Gastrocnemius medialis (tissue), 4 donors: ENCODE data around the gene PHKG2. TPM values are rescaled to one million over a fixed set of nuclear protein-coding genes. Genes with fewer than 3 reads are reported as not detected.
A peak's percentile ranks its signal among the peaks of the same experiment; 100 is the strongest.

Experiments used
- ATAC-seq, 2 donors: fragments of 150-250 bp; one replicate each; pipeline ENCODE4 v1.9.1; 2016
- DNase-seq, 2 donors: peaks; one replicate each; pipeline ENCODE4 v3.0.0-alpha.2; 2019
- H3K27ac ChIP-seq, 4 donors: fragments of 200-600 bp; sonication (generic); 1 replicate in 1 of 4; 2 replicates in 3 of 4; pipeline ENCODE4 v1.5.1; 2016 to 2018; ENCODE audit warnings: mild to moderate bottlenecking in 2 of 4, moderate library complexity in 1 of 4
- H3K27me3 ChIP-seq, 3 donors: fragments of 200-600 bp; sonication (generic) in 2 of 3; 1 replicate in 1 of 3; 2 replicates in 2 of 3; pipeline versions ENCODE4 v1.5.1 to v1.6.0; 2016 to 2019; ENCODE audit warnings: mild to moderate bottlenecking in 1 of 3, moderate library complexity in 1 of 3
- H3K36me3 ChIP-seq, 2 donors: fragments of 200-600 bp; sonication (generic) in 1 of 2; one replicate each; pipeline ENCODE4 v1.5.1; 2017 to 2018
- H3K4me1 ChIP-seq, 2 donors: fragments of 200-600 bp; sonication (generic) in 1 of 2; one replicate each; pipeline ENCODE4 v1.5.1; 2016 to 2017; ENCODE audit warnings: mild to moderate bottlenecking in 2 of 2
- H3K4me3 ChIP-seq, 4 donors: fragments of 200-600 bp; sonication (generic) in 3 of 4; 1 replicate in 1 of 4; 2 replicates in 3 of 4; pipeline ENCODE4 v1.5.1; 2016 to 2019; ENCODE audit warnings: mild to moderate bottlenecking in 2 of 4
- H3K9me3 ChIP-seq, 3 donors: fragments of 200-600 bp; sonication (generic) in 2 of 3; 1 replicate in 1 of 3; 2 replicates in 2 of 3; pipeline ENCODE4 v1.5.1; 2016 to 2019
- CTCF ChIP-seq, 5 experiments: fragments of 450-650 bp in 3 of 5; fragments of 200-600 bp in 2 of 5; sonication (generic) in 2 of 5; IDR thresholded peaks in 4 of 5; conservative IDR thresholded peaks in 1 of 5; 1 replicate in 4 of 5; 2 replicates in 1 of 5; pipeline ENCODE4 v1.5.1; 2016 to 2019; ENCODE audit warnings: antibody characterized with exemption in 5 of 5, mild to moderate bottlenecking in 3 of 5, moderate library complexity in 3 of 5
- POLR2A ChIP-seq, 2 donors: fragments of 450-650 bp; IDR thresholded peaks; one replicate each; pipeline ENCODE4 v1.6.1; 2017; ENCODE audit warnings: antibody characterized with exemption in 2 of 2, mild to moderate bottlenecking in 2 of 2, moderate library complexity in 2 of 2
- in situ Hi-C, 4 donors: fragments of 200-750 bp; cut with MboI; loops; one replicate each; pipeline versions ENCODE4 v1.15.0 to v1.8.0; 2017; ENCODE audit warnings: low sequenced_read_pairs in 4 of 4
- intact Hi-C: fragments of 100-400 bp; cut with DNase I; formaldehyde crosslinking; loops from one replicate; pipeline ENCODE4 v1.15.1; 2023; ENCODE audit warnings: low total_unique reads
- total RNA-seq, 4 donors: library from RNA; depleted of rRNA; stranded (reverse); fragments of >200 nt; gene quantifications; one replicate each; pipeline versions ENCODE4 v1.1.0 to v1.2.3, GENCODE V29; 2016

Gene PHKG2
- total RNA-seq, 4 donors from 2014 or later, result 8.8 to 30.0 (median 21.6) TPM

GRCh38 chr16:30721167-30721566 lies 27.1 kb upstream of the PHKG2 start:
- Histone ChIP-seq H3K4me3 (no peak overlapping the region), H3K27me3 (no peaks in the 10 kb centered on the region), H3K27ac (no peak overlapping the region), H3K9me3 (no peaks in the 10 kb centered on the region), H3K4me1 (no peaks in the 10 kb centered on the region), H3K36me3 (peaks cover 0 to 94% of the 10 kb centered on the region in 2 donors)
- intact Hi-C loops (no loop called here), in situ Hi-C loops (no loop called here)
- ATAC-seq (no peak), DNase-seq (no peak)
- TF ChIP-seq CTCF (IDR thresholded peaks at IDR 0.05 in 4 of 5, conservative IDR thresholded peaks at IDR 0.05 in 1 of 5) (no peak), POLR2A (IDR thresholded peaks at IDR 0.05) (no peak)

GRCh38 chr16:30721606-30722005 lies 26.6 kb upstream of the PHKG2 start:
- Histone ChIP-seq H3K27me3 (no peaks in the 10 kb centered on the region), H3K9me3 (no peaks in the 10 kb centered on the region), H3K4me1 (no peaks in the 10 kb centered on the region), H3K36me3 (peaks cover 0 to 90% of the 10 kb centered on the region in 2 donors), H3K27ac (no peak overlapping the region), H3K4me3 (no peak overlapping the region)
- DNase-seq (no peak), ATAC-seq (no peak)
- TF ChIP-seq POLR2A (IDR thresholded peaks at IDR 0.05), result no peak
- TF ChIP-seq CTCF (IDR thresholded peaks at IDR 0.05 in 4 of 5, conservative IDR thresholded peaks at IDR 0.05 in 1 of 5), result no peak
- intact Hi-C loops (no loop called here), in situ Hi-C loops (no loop called here)

GRCh38 chr16:30722443-30722842 lies 25.8 kb upstream of the PHKG2 start:
- no peaks in the 10 kb centered on the region for H3K27me3 ChIP-seq
- no peaks in the 10 kb centered on the region for H3K9me3 ChIP-seq
- in situ Hi-C loops (no loop called here), intact Hi-C loops (no loop called here)
- no peaks in the 10 kb centered on the region for H3K4me1 ChIP-seq
- no peak for ATAC-seq
- TF ChIP-seq POLR2A (IDR thresholded peaks at IDR 0.05), result no peak
- no peak for TF ChIP-seq CTCF (IDR thresholded peaks at IDR 0.05 in 4 of 5, conservative IDR thresholded peaks at IDR 0.05 in 1 of 5)
- no peak overlapping the region for H3K4me3 ChIP-seq
- H3K36me3 ChIP-seq, result peaks cover 0 to 82% of the 10 kb centered on the region in 2 donors
- DNase-seq, result no peak
- H3K27ac ChIP-seq, result no peak overlapping the region

- Histone ChIP-seq H3K27me3 (no peaks in the 10 kb centered on the region), H3K36me3 (peaks cover 0 to 78% of the 10 kb centered on the region in 2 donors), H3K27ac (no peak overlapping the region), H3K4me3 (no peak overlapping the region), H3K4me1 (no peaks in the 10 kb centered on the region), H3K9me3 (no peaks in the 10 kb centered on the region)
- intact Hi-C loops, result no loop called here
- no peak for DNase-seq
- ATAC-seq, result no peak
- TF ChIP-seq CTCF (IDR thresholded peaks at IDR 0.05 in 4 of 5, conservative IDR thresholded peaks at IDR 0.05 in 1 of 5) (no peak), POLR2A (IDR thresholded peaks at IDR 0.05) (no peak)
- in situ Hi-C loops, result no loop called here
These were observed 25.3 kb upstream of the PHKG2 start for GRCh38 chr16:30722916-30723315.

- DNase-seq (no peak), ATAC-seq (peak in 1 of 2 donors; percentile 28)
- intact Hi-C loops, result no loop called here
- TF ChIP-seq POLR2A (IDR thresholded peaks at IDR 0.05) (no peak), CTCF (IDR thresholded peaks at IDR 0.05 in 4 of 5, conservative IDR thresholded peaks at IDR 0.05 in 1 of 5) (no peak)
- Histone ChIP-seq H3K4me3 (no peak overlapping the region), H3K27ac (peak overlapping the region in 1 of 4 donors; percentile 11), H3K36me3 (peaks cover 0 to 74% of the 10 kb centered on the region in 2 donors), H3K4me1 (no peaks in the 10 kb centered on the region), H3K27me3 (no peaks in the 10 kb centered on the region), H3K9me3 (no peaks in the 10 kb centered on the region)
- in situ Hi-C loops, result no loop called here
These were observed 24.4 kb upstream of the PHKG2 start for GRCh38 chr16:30723725-30724355.
